Body of pancreas (tissue), 4 donors: ENCODE measurements around the gene LETM1.

Experiments used
- CTCF ChIP-seq, 7 experiments: fragments of 450-650 bp in 4 of 7; fragments of 200-600 bp in 3 of 7; sonication (generic) in 3 of 7; IDR thresholded peaks; one replicate each; pipeline ENCODE4 v1.5.1; 2016 to 2019; ENCODE audit warnings: antibody characterized with exemption in 7 of 7
- POLR2A ChIP-seq, 3 donors: fragments of 450-650 bp; IDR thresholded peaks; one replicate each; pipeline ENCODE4 v1.6.1; 2016; ENCODE audit warnings: antibody characterized with exemption in 3 of 3, mild to moderate bottlenecking in 2 of 3

GRCh38 chr4:1855333-1856070 is 454 bp downstream of the LETM1 start:
- TF ChIP-seq CTCF (IDR thresholded peaks at IDR 0.05): no peak
- TF ChIP-seq POLR2A (IDR thresholded peaks at IDR 0.05): no peak
